Stimulated activated CD8-positive, alpha-beta memory T cell treated with anti-CD3 and anti-CD28 coated beads, Interleukin-4, amount 100 ng/mL, for 48 hours (primary cell): Measurements from ENCODE around the gene FAM81B.
"Not testable (repeated sequence)": the region's sequence is repeated elsewhere in the genome, so short reads cannot be mapped to it uniquely, and the experiment has no call there.

Experiments
- DNase-seq: peaks from one replicate; pipeline ENCODE4 v3.0.0-alpha.2; 2020

FAM81B gene

DNA sequence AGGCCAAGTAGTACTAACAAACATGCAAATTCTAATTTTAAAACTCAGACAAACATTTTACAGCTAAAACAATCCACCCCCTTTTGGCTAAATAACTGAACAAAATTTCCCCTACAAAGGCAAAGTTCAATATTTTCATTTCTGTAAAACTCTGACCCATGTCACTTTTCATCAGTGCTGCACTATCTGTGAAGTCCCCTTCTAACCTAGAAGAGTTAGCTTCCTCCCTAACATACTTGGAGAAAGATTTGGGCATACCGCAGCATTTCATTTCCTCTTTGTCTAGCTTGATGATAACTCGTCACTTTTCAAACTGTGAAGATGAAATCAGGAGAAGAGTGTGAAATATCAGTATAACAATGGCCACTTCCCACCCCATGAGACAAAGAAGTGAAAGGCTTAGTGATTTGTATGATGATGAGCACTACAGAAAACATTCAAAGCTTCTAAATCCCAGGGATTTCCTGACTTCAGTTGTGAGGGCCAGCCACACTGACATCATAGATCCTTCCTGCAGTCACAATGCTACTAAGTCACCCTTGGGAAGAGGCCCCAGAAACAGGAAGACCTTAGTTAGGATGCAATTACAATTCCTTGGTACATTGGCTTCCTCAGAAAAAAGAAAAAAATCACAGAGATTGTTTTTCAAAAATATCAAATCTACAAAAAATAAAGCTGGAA is at the start of gene FAM81B:
Gene FAM81B (plus strand): TSS at position 555 of the 681 bp plus-strand sequence. CDS start 24 bp downstream, at position 579.
- no peak for DNase-seq

DNA sequence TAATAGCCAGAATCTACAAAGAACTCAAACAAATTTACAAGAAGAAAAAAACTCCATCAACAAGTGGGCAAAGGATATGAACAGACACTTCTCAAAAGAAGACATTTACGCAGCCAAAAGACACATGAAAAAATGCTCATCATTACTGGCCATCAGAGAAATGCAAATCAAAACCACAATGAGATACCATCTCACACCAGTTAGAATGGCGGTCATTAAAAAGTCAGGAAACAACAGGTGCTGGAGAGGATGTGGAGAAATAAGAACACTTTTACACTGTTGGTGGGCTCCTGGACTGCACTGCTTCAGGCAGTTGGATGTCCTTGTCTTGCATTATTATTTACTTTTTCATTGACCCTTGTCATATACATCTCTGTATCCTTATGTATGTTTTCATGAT is 49.7 kb upstream of the FAM81B start:
- not testable (repeated sequence) for DNase-seq

DNA sequence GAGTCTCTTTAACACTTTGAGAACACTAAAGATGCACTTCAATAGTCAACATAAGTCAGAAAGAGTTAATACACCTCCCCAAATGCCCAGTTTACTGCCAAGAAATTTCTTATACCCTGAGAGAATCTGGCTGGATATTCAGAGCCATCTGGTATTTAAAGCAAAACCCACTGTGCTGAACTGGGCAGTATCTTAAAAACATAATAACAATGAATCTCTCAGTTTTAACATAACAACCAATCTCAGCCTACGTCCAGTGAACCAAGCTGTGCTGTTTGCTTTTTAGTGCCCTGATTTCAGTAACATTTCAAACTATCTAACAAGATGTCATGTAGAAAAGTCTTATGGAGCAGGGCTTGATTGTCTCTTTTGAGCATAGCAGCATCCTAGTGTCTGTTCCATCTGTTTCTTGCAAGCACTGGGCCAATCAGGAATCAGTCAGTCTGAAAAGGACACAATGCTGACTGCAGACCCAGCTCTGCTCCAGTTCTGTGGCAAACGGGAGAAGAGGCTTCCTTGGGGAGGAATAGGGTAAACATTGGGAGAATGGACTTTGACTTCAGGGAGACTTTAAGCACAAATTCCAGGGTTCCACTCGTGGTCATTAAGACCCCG is 43.6 kb upstream of the FAM81B start:
- no peak for DNase-seq

GRCh38 chr5:95350631-95351030 is 40.5 kb upstream of the FAM81B start:
- no peak for DNase-seq

DNA sequence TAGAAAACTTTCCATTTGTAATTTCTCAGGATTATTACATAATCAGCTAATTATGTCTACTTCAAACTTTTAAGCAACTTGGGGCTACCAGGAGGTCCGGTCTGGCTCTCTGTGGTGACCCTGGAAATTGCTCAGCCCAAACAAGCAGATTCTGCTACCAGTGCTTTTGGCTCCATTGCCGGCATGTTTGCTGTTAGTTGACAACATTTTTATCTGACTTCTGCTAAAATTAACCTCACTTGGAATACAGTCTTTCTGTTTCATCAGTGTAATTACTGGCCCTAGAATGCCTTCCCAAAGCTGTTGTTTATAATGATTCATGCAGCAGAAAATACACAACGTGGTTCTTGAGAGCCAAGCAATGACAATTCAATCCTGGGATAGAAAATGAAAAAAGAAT is 38.5 kb upstream of the FAM81B start:
- DNase-seq, result no peak

DNA sequence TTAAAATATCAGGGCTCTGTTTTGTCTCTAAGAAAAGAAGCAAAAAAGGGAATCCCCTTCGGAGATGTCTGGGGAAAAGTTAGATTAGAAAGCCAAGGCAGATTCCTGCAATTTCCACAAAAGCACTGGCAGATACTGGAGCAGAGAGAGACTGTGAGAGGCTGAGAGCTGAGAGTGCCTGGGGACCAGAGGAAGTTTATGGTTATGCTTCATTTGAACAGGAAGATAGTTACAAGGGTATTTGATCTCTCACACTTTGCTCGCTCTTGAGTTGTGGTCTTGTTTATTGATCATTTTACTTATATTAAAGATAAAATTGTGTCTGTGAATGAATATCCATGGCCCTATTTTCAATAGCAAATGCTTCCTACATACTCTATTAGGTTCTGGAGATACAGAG is 32.8 kb upstream of the FAM81B start:
- no peak for DNase-seq

GRCh38 chr5:95358848-95359247 is 32.3 kb upstream of the FAM81B start:
- no peak for DNase-seq

- DNase-seq, result not testable (repeated sequence)
Measured at GRCh38 chr5:95360667-95361066, 30.5 kb upstream of the FAM81B start.

DNA sequence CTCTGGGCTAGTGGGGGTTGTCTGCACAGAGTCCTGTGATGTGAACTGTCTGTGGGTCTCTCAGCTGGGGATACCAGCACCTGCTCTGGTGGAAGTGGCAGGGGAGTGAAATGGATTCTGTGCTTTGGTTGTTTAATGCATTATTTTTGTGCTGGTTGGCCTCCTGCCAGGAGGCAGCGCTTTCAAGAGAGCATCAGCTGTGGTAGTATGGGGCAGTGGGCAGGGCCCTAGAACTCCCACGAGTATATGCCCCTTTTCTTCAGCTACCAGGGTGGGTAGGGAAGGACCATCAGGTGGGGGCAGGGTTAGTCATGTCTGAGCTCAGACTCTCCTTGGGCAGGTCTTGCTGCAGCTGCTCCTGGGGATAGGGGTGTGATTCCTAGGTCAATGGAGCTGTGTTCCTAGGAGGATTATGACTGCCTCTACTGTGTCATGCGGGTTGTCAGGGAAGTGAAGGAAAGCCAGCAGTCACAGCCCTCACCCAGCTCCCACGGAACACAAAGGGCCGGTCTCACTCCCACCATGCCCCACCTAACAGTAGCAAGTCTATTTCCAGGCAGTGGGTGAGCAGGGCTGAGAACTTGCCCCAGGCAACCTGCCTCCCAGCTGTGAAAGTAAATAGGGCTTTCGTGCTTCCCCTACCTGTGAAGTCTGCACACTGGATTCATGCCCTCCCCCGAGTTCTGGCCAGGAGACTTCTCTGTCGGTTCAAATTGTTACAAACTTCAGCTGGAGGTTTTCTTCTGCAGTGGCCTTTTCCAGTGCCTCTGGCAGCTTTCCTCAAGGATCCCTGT is 25.7 kb upstream of the FAM81B start:
- no peak for DNase-seq

DNA sequence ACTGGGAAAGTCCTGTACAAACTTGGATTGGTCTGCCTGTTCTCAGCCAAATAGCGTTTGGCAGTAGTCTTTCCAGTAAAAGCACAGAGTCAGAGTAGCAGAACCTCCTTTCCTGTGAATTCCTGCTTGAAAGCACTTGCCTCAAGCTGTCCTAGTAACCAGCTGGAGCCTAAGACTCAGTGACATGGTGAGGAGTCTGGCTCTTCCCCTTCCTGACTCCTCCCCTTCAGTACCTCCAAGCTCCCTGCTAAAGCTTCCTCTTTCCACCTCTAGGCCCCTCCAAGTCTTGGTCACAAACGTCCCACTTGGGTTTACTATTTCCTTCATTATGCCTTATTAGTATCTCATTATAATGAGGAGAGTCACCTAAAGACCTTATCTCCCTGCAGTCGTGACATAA is 21.4 kb upstream of the FAM81B start:
- DNase-seq, result no peak

DNA sequence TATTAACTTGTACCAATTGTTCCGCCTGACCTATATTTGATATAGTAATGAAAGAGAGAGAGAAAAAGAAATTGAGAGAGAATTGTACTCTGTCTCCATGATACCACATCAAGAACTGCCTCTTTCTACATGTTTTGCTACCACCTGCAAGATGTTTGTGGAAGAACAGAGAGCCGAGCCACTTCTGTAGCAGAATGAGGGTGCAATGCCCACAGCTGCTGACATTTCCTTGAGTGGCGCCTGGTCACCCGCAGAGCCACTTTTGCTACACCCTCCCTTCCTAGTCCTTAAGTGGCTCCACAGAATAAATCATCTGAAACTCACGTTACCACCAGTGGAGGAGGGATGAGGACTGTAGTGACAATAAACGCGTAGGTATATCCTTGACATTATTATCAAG is 17.1 kb upstream of the FAM81B start:
- DNase-seq, result no peak

- DNase-seq, result no peak
Measured at GRCh38 chr5:95375591-95375990, 15.6 kb upstream of the FAM81B start.

DNA sequence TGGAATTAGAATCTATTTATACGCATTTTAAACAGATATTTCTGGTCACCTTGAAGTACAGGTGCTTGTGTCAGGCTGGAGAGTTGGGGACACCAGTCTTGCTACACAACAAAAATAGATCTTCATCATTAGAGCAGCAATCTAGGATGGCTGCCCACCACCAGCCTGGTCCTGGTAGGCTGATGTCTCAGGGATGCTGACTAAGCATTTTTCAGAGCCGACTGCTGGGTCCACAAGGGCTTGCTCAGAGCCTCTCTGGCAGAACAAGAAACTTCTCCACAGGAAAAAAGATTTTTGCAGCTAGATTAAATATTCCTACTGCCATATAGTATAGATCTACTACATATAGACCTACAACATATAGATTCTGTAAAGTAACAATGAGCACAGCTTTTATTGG is 12.0 kb upstream of the FAM81B start:
- no peak for DNase-seq

DNA sequence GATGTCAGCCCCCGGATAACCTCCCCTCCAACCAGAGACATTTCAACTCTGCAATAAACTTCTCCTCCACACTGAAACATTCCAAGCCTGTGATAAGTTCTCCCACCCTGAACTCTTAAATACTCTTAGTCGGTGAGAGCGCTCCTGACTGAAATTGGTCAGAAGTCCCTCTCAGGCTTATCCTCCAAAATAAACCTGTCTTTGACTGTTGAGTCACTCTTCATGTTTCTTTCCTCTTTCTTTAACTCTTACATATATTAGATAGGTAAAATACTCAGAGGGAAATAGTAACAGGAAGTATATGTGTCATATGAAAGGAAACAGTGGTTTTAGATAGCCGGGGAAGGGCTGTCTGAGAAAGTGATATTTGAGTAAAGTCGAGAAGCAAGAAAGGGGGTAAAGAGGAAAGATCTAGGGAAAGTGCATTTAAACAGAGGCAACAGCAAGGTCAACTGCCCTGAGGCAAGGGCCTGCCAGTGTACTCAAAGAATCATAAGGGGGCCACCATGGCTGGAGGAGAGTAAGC is 11.0 kb upstream of the FAM81B start:
- DNase-seq, result no peak

- DNase-seq, result no peak
Measured at GRCh38 chr5:95382801-95383200, 8.4 kb upstream of the FAM81B start.

DNA sequence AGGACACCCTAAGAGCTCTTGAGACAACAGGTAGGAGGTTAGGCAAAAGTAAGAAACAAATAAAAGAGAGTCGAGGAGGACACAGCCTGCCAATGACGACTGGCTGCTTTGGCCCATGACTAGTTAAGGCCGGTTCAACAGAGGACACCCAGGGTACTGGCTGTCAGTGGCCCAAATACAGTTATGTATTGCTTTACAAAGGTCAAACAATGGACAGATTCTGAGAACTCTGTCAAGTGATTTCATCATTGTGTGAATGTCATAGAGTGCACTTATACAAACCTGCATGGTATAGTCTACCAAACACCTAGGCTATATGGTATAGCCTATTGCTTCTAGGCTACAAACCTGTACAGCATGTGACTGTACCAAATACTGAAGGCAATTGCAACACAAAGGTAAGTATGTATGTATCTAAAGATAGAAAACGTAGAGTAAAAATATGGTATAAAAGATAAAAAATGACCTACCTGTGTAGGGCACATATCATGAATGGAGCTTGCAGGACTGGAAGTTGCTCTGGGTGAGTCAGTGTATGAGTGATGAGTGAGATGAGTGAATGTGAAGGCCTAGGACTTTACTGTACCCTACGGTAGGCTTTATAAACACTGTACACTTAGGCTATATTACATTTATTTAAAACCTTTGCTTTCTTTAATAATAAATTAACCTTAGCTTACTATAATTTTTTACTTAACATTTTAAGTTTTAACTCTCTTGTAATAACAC is 6.5 kb upstream of the FAM81B start:
- no peak for DNase-seq

DNA sequence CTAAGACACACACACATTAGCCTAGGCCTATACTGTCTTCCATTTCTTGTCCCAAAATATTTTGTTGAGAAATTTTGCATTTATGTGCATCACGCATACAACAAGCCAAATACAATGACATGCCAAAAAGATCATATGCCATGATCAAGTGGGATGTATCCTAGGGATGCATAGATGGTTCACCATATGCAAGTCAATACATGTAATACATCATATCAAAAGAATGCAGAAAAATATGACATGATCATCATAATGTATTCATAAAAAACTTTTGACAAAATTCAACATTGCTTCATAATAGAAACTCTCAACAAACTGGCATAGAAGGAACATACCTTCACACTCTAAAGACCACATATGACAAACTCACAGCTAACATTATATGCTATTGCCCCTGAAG is 5.8 kb upstream of the FAM81B start:
- DNase-seq, result no peak

GRCh38 chr5:95391965-95392364 is 799 bp downstream of the FAM81B start:
- DNase-seq, result not testable (repeated sequence)

DNA sequence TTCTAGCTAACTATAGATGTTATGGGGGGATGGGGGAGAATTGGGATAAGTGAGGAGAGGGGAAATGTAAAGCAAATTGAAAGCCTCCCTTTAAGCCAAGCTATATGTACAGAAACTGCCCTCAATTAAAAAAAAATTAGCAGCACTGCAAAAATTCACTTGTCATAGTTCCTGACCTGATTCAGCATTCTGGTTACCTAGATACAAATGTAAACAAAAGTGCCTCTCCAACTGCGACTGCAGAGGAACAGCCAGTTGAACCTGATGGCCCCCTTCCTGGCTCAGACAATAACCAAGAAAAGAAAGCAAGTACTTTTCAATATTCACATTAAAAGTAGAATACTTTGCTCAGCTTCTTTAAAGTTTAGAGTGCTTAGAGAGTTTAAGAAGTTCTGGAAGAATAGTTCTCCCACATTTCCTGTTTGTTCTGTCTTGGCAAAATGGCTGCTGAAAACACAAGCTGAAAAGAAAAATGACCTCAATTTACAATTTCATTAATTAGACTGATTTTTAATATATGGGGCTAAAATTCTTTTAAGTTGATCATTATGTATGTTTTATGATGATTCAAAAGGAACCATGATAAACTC is 1.5 kb downstream of the FAM81B start:
- no peak for DNase-seq

- DNase-seq, result no peak
Measured at GRCh38 chr5:95393279-95393678, 2.1 kb downstream of the FAM81B start.

- DNase-seq, result no peak
Measured at GRCh38 chr5:95398989-95399388, 7.8 kb downstream of the FAM81B start.

DNA sequence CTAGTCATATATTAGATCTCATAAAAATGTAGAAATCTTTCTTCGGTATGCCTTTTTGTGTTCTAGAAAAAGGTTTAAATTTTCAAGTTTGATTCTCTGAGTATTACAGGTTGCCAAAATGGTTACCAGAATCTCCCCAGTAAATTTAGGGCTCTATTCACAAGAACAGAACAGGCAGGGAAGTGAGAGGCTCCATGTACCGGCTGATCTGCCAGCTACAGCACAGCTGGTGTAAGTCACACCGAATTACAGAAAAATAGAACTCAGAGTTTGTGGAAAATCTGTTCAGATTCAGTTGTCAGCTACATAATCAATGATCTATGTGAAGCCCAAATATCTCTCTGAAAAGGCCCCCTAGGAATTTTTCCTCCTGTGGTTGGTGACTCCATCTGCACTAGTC is 10.5 kb downstream of the FAM81B start:
- no peak for DNase-seq

- no peak for DNase-seq
Measured at GRCh38 chr5:95403996-95404395, 12.8 kb downstream of the FAM81B start.
